Kidney tubule cell (primary cell): ENCODE measurements around the gene ANKRD31.
"Not testable (repeated sequence)": the region's sequence is repeated elsewhere in the genome, so short reads cannot be mapped to it uniquely, and the experiment has no call there.

Experiments
- DNase-seq: peaks from one replicate; pipeline ENCODE4 v3.0.0-alpha.2; 2018; ENCODE audit warnings: low spot score

The ANKRD31 gene

GRCh38 chr5:75220787-75221186, 15.9 kb downstream of the ANKRD31 start:
- DNase-seq, result not testable (repeated sequence)

- DNase-seq, result no peak
Measured at GRCh38 chr5:75214928-75215327, 21.8 kb downstream of the ANKRD31 start.

GRCh38 chr5:75214409-75214808, 22.3 kb downstream of the ANKRD31 start:
- DNase-seq, result no peak

GRCh38 chr5:75203604-75204003, 33.1 kb downstream of the ANKRD31 start:
- DNase-seq, result no peak

- peak; percentile 53 for DNase-seq
Measured at GRCh38 chr5:75202935-75203334, 33.7 kb downstream of the ANKRD31 start.

- peak; percentile 91 for DNase-seq
Measured at GRCh38 chr5:75200776-75201175, 35.9 kb downstream of the ANKRD31 start.

GRCh38 chr5:75199946-75200345, 36.7 kb downstream of the ANKRD31 start:
- DNase-seq, result no peak

GRCh38 chr5:75199071-75199470, 37.6 kb downstream of the ANKRD31 start:
- no peak for DNase-seq

- DNase-seq, result no peak
Measured at GRCh38 chr5:75197745-75198144, 38.9 kb downstream of the ANKRD31 start.

GRCh38 chr5:75192804-75193203, 43.9 kb downstream of the ANKRD31 start:
- peak; percentile 18 for DNase-seq

- no peak for DNase-seq
Measured at GRCh38 chr5:75192264-75192663, 44.4 kb downstream of the ANKRD31 start.

GRCh38 chr5:75190227-75190626, 46.5 kb downstream of the ANKRD31 start:
- no peak for DNase-seq

- DNase-seq, result no peak
Measured at GRCh38 chr5:75189353-75189752, 47.3 kb downstream of the ANKRD31 start.

- DNase-seq, result peak; percentile 47
Measured at GRCh38 chr5:75185763-75186162, 50.9 kb downstream of the ANKRD31 start.

- DNase-seq, result not testable (repeated sequence)
Measured at GRCh38 chr5:75176009-75176408, 60.7 kb downstream of the ANKRD31 start.

GRCh38 chr5:75174872-75175271, 61.8 kb downstream of the ANKRD31 start:
- not testable (repeated sequence) for DNase-seq

- DNase-seq, result no peak
Measured at GRCh38 chr5:75169516-75169915, 67.2 kb downstream of the ANKRD31 start.

- DNase-seq, result no peak
Measured at GRCh38 chr5:75168026-75168735, 68.5 kb downstream of the ANKRD31 start.

- peak; percentile 15 for DNase-seq
Measured at GRCh38 chr5:75167345-75167744, 69.3 kb downstream of the ANKRD31 start.

GRCh38 chr5:75161508-75161907, 75.2 kb downstream of the ANKRD31 start:
- not testable (repeated sequence) for DNase-seq

GRCh38 chr5:75156585-75156984, 80.1 kb downstream of the ANKRD31 start:
- peak; percentile 19 for DNase-seq

GRCh38 chr5:75152860-75153259, 83.8 kb downstream of the ANKRD31 start:
- DNase-seq, result peak; percentile 68

- DNase-seq, result no peak
Measured at GRCh38 chr5:75148051-75148450, 88.6 kb downstream of the ANKRD31 start.

- no peak for DNase-seq
Measured at GRCh38 chr5:75142566-75143136, 94.0 kb downstream of the ANKRD31 start.
